ENCODE data around the gene NFKB1.

The NFKB1 gene

GRCh38 chr4:102497986-102498385, 3.2 kb upstream of the NFKB1 start:
- Histone ChIP-seq H3K9ac (ENCODE audit: low read length) (no peak overlapping the region), H3K4me1 (ENCODE audit: control insufficient read depth, insufficient read depth, low read length) (peaks cover 13% of the 10 kb centered on the region; the same call in 1 of the 2 replicates), H3K4me3 (ENCODE audit: low read depth, low read length) (no peak overlapping the region), H3K36me3 (ENCODE audit: control insufficient read depth, insufficient read depth, low read length) (no peaks in the 10 kb centered on the region), H3K9me3 (ENCODE audit: control insufficient read depth, insufficient read depth, low read depth, low read length) (0 out of 2 replicates have a peak, but pooled peaks cover 3% of the 10 kb centered on the region), H3K27ac (ENCODE audit: low read depth, low read length) (no peak overlapping the region), H3K27me3 (ENCODE audit: control insufficient read depth, insufficient read depth, low read length) (peaks cover 16% of the 10 kb centered on the region; the same call in 1 of the 2 replicates)

- H3K27ac ChIP-seq (ENCODE audit: low read depth, low read length), result no peak overlapping the region
- peaks cover 13% of the 10 kb centered on the region; the same call in 1 of the 2 replicates for H3K4me1 ChIP-seq (ENCODE audit: control insufficient read depth, insufficient read depth, low read length)
- H3K27me3 ChIP-seq (ENCODE audit: control insufficient read depth, insufficient read depth, low read length), result peaks cover 16% of the 10 kb centered on the region; the same call in 1 of the 2 replicates
- H3K9me3 ChIP-seq (ENCODE audit: control insufficient read depth, insufficient read depth, low read depth, low read length), result 0 out of 2 replicates have a peak, but pooled peaks cover 3% of the 10 kb centered on the region
- H3K9ac ChIP-seq (ENCODE audit: low read length), result no peak overlapping the region
- peak overlapping the region; percentile 88 for H3K4me3 ChIP-seq (ENCODE audit: low read depth, low read length)
- no peaks in the 10 kb centered on the region for H3K36me3 ChIP-seq (ENCODE audit: control insufficient read depth, insufficient read depth, low read length)
Measured at GRCh38 chr4:102500352-102500695, 835 bp upstream of the NFKB1 start.

GRCh38 chr4:102501447-102501696, 213 bp downstream of the NFKB1 start:
- no peaks in the 10 kb centered on the region for H3K36me3 ChIP-seq (ENCODE audit: control insufficient read depth, insufficient read depth, low read length)
- H3K9me3 ChIP-seq (ENCODE audit: control insufficient read depth, insufficient read depth, low read depth, low read length), result 0 out of 2 replicates have a peak, but pooled peaks cover 3% of the 10 kb centered on the region
- H3K4me1 ChIP-seq (ENCODE audit: control insufficient read depth, insufficient read depth, low read length), result peaks cover 13% of the 10 kb centered on the region; the same call in 1 of the 2 replicates
- no peak overlapping the region for H3K27ac ChIP-seq (ENCODE audit: low read depth, low read length)
- H3K4me3 ChIP-seq (ENCODE audit: low read depth, low read length), result peak overlapping the region; percentile 88
- H3K27me3 ChIP-seq (ENCODE audit: control insufficient read depth, insufficient read depth, low read length), result peaks cover 16% of the 10 kb centered on the region; the same call in 1 of the 2 replicates
- peak overlapping the region; percentile 76 for H3K9ac ChIP-seq (ENCODE audit: low read length)

GRCh38 chr4:102502543-102502818, 1.3 kb downstream of the NFKB1 start:
- Histone ChIP-seq H3K27ac (ENCODE audit: low read depth, low read length) (no peak overlapping the region), H3K9ac (ENCODE audit: low read length) (no peak overlapping the region)

GRCh38 chr4:102503301-102503746, 2.2 kb downstream of the NFKB1 start:
- 0 out of 2 replicates have a peak, but pooled peaks cover 2% of the 10 kb centered on the region for H3K9me3 ChIP-seq (ENCODE audit: control insufficient read depth, insufficient read depth, low read depth, low read length)
- H3K4me1 ChIP-seq (ENCODE audit: control insufficient read depth, insufficient read depth, low read length), result peaks cover 8% of the 10 kb centered on the region; the same call in 1 of the 2 replicates
- no peak overlapping the region for H3K27ac ChIP-seq (ENCODE audit: low read depth, low read length)
- no peak overlapping the region for H3K4me3 ChIP-seq (ENCODE audit: low read depth, low read length)
- H3K27me3 ChIP-seq (ENCODE audit: control insufficient read depth, insufficient read depth, low read length), result peaks cover 16% of the 10 kb centered on the region; the same call in 1 of the 2 replicates
- no peaks in the 10 kb centered on the region for H3K36me3 ChIP-seq (ENCODE audit: control insufficient read depth, insufficient read depth, low read length)
- no peak overlapping the region for H3K9ac ChIP-seq (ENCODE audit: low read length)

More at GRCh38 chr4:102502543-102502818, 1.3 kb downstream of the NFKB1 start:
- Histone ChIP-seq H3K9me3 (ENCODE audit: control insufficient read depth, insufficient read depth, low read depth, low read length) (0 out of 2 replicates have a peak, but pooled peaks cover 3% of the 10 kb centered on the region), H3K36me3 (ENCODE audit: control insufficient read depth, insufficient read depth, low read length) (no peaks in the 10 kb centered on the region), H3K4me3 (ENCODE audit: low read depth, low read length) (peak overlapping the region; percentile 88), H3K4me1 (ENCODE audit: control insufficient read depth, insufficient read depth, low read length) (peaks cover 8% of the 10 kb centered on the region; the same call in 1 of the 2 replicates), H3K27me3 (ENCODE audit: control insufficient read depth, insufficient read depth, low read length) (peaks cover 16% of the 10 kb centered on the region; the same call in 1 of the 2 replicates)

- H3K36me3 ChIP-seq (ENCODE audit: control insufficient read depth, insufficient read depth, low read length), result no peaks in the 10 kb centered on the region
- H3K27me3 ChIP-seq (ENCODE audit: control insufficient read depth, insufficient read depth, low read length), result peaks cover 11% of the 10 kb centered on the region; the same call in 1 of the 2 replicates
- H3K9me3 ChIP-seq (ENCODE audit: control insufficient read depth, insufficient read depth, low read depth, low read length), result no peaks in the 10 kb centered on the region
- no peak overlapping the region for H3K27ac ChIP-seq (ENCODE audit: low read depth, low read length)
- H3K4me3 ChIP-seq (ENCODE audit: low read depth, low read length), result no peak overlapping the region
- peaks cover 8% of the 10 kb centered on the region; the same call in 1 of the 2 replicates for H3K4me1 ChIP-seq (ENCODE audit: control insufficient read depth, insufficient read depth, low read length)
- no peak overlapping the region for H3K9ac ChIP-seq (ENCODE audit: low read length)
Measured at GRCh38 chr4:102503831-102504786, 3.0 kb downstream of the NFKB1 start.

- Histone ChIP-seq H3K9me3 (ENCODE audit: control insufficient read depth, insufficient read depth, low read depth, low read length) (no peaks in the 10 kb centered on the region), H3K4me1 (ENCODE audit: control insufficient read depth, insufficient read depth, low read length) (peaks cover 8% of the 10 kb centered on the region; the same call in 1 of the 2 replicates), H3K27ac (ENCODE audit: low read depth, low read length) (no peak overlapping the region), H3K27me3 (ENCODE audit: control insufficient read depth, insufficient read depth, low read length) (peaks cover 9% of the 10 kb centered on the region; the same call in 1 of the 2 replicates), H3K4me3 (ENCODE audit: low read depth, low read length) (no peak overlapping the region), H3K36me3 (ENCODE audit: control insufficient read depth, insufficient read depth, low read length) (no peaks in the 10 kb centered on the region), H3K9ac (ENCODE audit: low read length) (no peak overlapping the region)
Measured at GRCh38 chr4:102504941-102505340, 3.8 kb downstream of the NFKB1 start.

GRCh38 chr4:102505708-102506107, 4.5 kb downstream of the NFKB1 start:
- no peaks in the 10 kb centered on the region for H3K9me3 ChIP-seq (ENCODE audit: control insufficient read depth, insufficient read depth, low read depth, low read length)
- peaks cover 1% of the 10 kb centered on the region; the same call in 1 of the 2 replicates for H3K27me3 ChIP-seq (ENCODE audit: control insufficient read depth, insufficient read depth, low read length)
- H3K9ac ChIP-seq (ENCODE audit: low read length), result no peak overlapping the region
- peaks cover 4% of the 10 kb centered on the region; the same call in 1 of the 2 replicates for H3K4me1 ChIP-seq (ENCODE audit: control insufficient read depth, insufficient read depth, low read length)
- H3K4me3 ChIP-seq (ENCODE audit: low read depth, low read length), result no peak overlapping the region
- H3K27ac ChIP-seq (ENCODE audit: low read depth, low read length), result no peak overlapping the region
- H3K36me3 ChIP-seq (ENCODE audit: control insufficient read depth, insufficient read depth, low read length), result no peaks in the 10 kb centered on the region

GRCh38 chr4:102506523-102506922, 5.4 kb downstream of the NFKB1 start:
- H3K9ac ChIP-seq (ENCODE audit: low read length), result no peak overlapping the region

GRCh38 chr4:102511830-102512605, 10.9 kb downstream of the NFKB1 start:
- no peak overlapping the region for H3K9ac ChIP-seq (ENCODE audit: low read length)
- no peaks in the 10 kb centered on the region for H3K27me3 ChIP-seq (ENCODE audit: control insufficient read depth, insufficient read depth, low read length)
- H3K4me1 ChIP-seq (ENCODE audit: control insufficient read depth, insufficient read depth, low read length), result no peaks in the 10 kb centered on the region
- H3K9me3 ChIP-seq (ENCODE audit: control insufficient read depth, insufficient read depth, low read depth, low read length), result peaks cover 6% of the 10 kb centered on the region; the same call in 1 of the 2 replicates
- no peaks in the 10 kb centered on the region for H3K36me3 ChIP-seq (ENCODE audit: control insufficient read depth, insufficient read depth, low read length)
- no peak overlapping the region for H3K4me3 ChIP-seq (ENCODE audit: low read depth, low read length)
- no peak overlapping the region for H3K27ac ChIP-seq (ENCODE audit: low read depth, low read length)

More at GRCh38 chr4:102506523-102506922, 5.4 kb downstream of the NFKB1 start:
- Histone ChIP-seq H3K4me3 (ENCODE audit: low read depth, low read length) (no peak overlapping the region), H3K27me3 (ENCODE audit: control insufficient read depth, insufficient read depth, low read length) (no peaks in the 10 kb centered on the region), H3K27ac (ENCODE audit: low read depth, low read length) (no peak overlapping the region), H3K36me3 (ENCODE audit: control insufficient read depth, insufficient read depth, low read length) (no peaks in the 10 kb centered on the region), H3K9me3 (ENCODE audit: control insufficient read depth, insufficient read depth, low read depth, low read length) (no peaks in the 10 kb centered on the region), H3K4me1 (ENCODE audit: control insufficient read depth, insufficient read depth, low read length) (0 out of 2 replicates have a peak, but pooled peaks cover 3% of the 10 kb centered on the region)
